GM11168 (cell line): ENCODE data around the gene NOTCH3.

Experiments
- in situ Hi-C: fragments of 300-500 bp; cut with MboI; formaldehyde crosslinking; loops from one replicate; pipeline ENCODE4 v1.12.0; 2022; ENCODE audit warnings: low sequenced_read_pairs; ENCODE audit not compliant: unreplicated experiment

The NOTCH3 gene

DNA sequence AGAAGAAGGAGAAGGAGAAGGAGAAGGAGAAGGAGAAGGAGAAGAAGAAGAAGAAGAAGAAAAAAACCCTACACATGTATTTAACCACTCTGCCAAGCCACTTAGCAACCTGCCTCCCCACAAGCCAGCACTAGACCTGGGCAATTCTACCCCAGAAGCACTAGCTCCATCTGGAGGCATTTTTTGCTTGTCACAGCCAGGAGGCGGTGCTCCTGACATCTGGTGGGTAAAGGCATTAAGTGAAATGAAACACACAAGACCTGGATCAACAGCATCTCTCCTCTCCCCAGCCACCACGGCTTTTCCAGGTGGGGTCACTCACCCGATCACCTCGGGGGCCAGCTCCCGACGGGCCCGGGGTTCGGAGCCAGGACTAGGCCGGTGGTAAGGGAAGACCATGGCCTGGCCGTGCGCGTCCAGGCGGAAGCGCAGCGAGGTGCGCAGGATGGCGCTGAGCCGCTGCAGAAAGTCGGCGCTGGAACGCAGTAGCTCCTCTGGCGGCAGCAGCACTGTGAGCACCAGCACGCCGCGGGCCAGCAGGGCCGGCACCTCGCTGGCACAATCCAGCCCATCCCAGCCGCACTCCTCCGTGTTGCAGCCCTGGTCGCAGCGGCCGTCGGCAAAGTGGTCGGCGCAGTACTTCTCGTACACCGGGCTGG is 26.9 kb downstream of the NOTCH3 start:
- in situ Hi-C loops, result loop anchor here (10.0 kb wide), 1 partner anchor 381 kb away; no protein-coding TSS in a partner anchor

DNA sequence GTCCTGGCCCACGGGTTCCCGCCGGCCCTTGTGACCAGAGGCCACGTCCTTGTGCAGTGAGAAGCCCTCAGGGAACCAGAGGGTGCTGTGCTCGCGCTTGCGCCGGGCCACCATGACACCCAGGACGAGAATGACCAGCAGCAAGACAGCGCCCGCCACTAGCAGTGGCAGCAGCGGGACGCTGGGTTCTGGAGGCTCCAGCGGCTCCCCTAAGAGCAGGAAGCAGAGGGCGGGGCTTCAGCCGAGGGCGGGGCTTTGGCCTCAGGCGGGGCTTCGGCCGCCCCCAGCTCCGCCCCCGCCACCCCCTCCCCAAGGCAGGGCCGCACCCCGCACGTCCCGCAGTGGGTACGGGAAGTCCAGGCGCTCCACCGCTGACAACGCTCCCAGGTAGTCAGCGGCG is 30.4 kb downstream of the NOTCH3 start:
- in situ Hi-C loops, result loop anchor here (10.0 kb wide), 1 partner anchor 384 kb away; no protein-coding TSS in a partner anchor

DNA sequence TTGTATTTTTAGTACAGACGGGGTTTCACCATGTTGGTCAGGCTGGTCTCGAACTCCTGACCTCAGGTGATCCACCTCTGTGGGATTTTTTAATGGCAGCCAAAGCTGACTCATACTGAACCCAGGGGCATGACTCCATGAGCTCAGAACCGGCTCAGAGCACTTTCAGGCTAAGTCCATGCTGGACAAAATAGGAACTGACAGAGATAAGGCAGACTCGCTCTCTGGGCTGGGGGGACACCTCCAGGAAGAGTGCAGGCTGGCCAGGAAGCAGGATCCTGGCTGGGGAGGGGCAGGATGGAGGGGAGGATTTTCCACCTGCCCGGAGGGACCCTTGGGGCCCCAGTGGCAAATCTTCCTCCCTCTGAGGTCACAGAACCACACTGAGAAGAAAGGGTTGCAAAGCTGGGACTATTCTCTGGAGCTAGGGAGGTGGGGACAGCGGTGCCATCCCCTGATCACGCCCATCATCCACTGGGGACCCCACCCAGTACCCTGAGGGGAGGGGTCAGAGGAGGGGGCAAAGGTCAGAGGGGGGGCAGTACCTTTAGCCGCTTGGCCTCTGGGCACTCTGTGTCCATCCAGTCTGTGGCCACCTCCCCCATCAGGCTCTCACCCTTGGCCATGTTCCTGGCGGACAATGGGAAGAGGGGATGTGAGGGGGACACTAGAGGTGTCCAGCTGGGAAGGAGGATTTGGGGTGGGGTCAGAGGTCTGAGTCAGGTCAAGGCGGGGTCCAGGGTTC is 31.1 kb downstream of the NOTCH3 start:
- in situ Hi-C loops, result loop anchor here (10.0 kb wide), 1 partner anchor 385 kb away; no protein-coding TSS in a partner anchor

DNA sequence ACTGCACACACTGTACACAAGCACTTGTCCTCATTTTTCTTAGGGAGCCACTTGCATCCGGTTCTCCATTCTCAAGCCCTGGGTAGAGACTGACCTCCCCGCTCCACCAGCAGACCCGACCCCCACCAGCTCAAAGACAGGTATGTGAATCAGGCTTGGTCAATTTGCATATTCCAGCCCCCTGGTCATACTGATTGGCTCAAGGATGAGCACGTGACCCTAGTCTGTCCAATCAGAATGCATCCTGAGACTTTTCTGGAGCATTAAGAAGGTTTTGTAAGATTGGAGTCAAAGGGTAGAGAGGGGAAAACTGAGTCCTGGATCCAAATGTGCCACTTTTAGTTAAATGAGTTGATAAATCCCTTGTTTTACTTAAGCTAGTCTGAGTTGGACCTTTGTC is 34.1 kb downstream of the NOTCH3 start:
- in situ Hi-C loops, result no loop called here

DNA sequence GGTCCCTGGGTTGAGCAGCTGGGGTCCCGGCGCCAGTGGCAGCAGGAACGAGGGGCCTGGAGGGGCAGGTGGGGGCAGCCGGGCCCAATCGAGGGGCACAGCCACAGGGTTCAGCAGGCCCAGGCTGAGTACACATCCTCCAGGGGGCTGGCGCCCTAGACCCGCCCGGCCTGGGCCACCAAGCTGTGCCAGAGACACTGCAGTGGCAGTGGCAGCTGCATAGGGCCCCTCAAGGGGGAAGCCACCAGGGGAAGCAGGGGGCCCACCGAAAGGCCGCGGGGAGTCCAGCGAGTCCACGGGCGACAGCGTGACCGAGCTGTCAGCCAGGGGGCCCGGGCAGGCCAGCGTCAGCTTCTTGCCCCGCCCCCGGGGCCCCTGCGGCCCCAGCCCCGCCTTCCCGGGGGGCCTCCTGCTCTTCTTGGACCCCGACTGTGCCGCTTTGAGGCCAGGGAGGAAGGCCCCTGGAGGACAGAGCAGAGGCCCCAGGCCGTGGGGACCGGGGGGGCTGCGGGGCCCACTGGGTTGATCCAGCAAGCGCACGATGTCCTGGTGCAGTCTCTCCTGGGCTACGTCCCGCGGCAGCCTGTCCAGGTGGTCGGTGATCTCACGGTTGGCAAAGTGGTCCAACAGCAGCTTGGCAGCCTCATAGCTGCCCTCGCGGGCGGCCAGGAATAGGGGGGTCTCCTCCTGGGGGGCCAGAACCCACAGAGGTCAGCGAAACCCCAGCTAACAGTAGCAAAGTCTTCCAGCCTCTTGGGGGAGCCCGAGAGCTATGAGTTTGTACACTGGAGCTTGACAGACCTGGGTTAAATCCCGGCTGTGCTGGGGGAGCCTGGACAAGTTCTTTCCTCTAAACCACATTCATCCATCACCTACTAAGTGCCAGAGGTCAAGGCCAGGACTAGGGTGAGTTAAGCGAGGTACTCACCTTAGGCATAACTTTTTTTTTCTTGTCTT is 39.5 kb downstream of the NOTCH3 start:
- in situ Hi-C loops, result no loop called here

DNA sequence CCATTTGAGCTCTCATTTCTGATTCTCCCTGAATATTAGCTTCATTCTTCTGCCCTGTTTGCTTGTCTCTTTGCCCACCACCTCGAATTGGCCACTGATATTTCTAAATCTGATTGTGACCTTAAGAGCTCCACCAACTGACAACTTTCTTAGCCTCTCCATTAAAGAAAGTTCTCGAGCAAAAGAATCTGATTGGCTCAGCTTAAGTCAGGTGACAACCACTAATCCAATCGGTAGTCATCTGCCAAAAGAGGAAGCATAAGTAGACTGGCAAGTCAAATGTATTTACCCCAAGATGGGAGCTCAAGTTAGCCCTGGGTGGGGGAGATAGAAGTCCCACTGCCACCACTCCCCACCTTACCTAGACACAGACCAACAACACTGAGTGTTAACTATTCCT is 41.5 kb downstream of the NOTCH3 start:
- in situ Hi-C loops, result loop anchor here (10.0 kb wide), 1 partner anchor 64 kb away; no protein-coding TSS in a partner anchor

DNA sequence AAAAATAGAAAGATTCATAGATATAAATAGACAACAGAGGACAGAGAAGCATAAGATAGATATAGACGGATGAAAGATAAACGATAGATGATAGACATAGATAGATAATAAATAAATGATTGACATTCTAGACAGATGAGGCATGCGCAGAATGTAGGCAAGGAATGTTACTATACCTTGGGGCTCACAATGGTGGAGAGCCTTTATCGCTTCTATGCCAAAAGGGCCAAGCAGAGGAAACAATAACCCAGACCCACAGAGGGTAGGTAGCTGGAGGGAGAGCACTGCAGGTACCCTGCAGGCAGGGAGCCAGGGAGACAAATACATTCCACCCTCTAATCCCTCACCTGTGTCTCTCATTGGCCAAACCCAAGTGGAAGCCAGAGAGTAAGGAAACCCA is 44.4 kb downstream of the NOTCH3 start:
- in situ Hi-C loops, result loop anchor here (10.0 kb wide), 1 partner anchor 62 kb away; no protein-coding TSS in a partner anchor

DNA sequence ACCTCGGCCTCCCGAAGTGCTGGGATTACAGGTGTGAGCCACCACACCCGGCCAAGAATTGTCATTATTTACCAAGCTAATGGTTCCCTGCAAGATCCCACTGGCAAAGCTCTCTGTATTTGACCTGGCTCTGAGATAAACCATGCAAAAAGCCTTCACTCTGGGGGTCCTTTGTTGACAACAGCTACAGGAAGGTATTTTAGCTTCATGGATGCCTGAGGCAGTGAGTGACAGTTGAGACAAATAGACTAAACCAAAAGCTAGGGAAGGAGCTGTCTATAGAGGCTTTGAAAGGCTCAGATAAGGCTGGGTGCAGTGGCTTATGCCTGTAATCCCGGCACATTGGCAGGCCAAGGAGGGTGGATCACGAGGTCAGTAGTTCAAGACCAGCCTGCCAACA is 45.5 kb downstream of the NOTCH3 start:
- in situ Hi-C loops, result loop anchor here (10.0 kb wide), 1 partner anchor 60 kb away; no protein-coding TSS in a partner anchor

DNA sequence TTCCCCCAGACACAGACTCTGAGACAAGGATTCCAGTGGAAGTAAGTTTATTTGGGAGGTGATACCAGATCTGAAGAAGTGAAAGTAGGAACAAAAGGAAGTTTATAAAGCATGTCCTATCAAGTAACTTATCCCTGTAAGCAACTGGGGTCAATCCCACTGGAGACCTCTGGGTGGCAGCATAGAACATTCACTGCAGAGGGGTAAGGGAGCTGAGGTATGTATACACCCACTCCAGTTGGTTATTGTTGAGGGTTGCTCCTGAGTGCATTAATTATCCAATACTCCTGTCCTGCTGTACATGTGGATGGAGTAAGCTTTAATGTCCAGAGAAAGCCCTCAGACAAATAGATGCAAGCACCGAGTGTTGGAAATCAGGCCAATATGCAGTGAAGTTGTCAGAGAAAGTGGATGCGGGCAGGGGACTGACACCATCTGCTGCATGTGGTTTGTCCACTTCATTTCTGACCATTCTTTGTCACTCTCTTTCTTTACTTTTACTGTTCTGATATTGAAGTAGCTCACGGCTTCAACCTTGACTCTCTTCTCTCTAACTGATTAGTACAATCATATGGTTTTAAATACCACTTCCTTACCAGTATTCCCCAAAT is 46.7 kb downstream of the NOTCH3 start:
- in situ Hi-C loops, result loop anchor here (10.0 kb wide), 1 partner anchor 59 kb away; no protein-coding TSS in a partner anchor

DNA sequence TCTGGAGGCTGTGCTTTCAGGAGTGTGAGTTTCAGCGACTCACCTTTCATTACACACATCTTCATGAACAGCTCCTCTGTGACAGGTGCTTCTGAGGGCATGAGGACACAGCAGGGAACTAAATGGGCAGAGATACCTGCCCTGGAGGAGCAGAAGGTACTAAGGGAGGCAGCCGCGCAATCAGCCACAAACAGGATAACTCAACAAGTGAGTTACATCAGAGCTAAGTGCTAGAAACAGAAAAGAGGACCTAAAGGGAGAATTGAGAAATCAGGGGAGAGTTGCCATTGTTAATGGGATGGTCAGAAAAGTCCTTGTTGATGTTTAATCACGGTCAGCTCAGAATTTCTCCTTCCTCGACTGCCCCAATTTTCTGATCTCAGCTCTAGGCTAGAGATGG is 51.1 kb downstream of the NOTCH3 start:
- in situ Hi-C loops, result loop anchor here (10.0 kb wide), 1 partner anchor 55 kb away; no protein-coding TSS in a partner anchor

DNA sequence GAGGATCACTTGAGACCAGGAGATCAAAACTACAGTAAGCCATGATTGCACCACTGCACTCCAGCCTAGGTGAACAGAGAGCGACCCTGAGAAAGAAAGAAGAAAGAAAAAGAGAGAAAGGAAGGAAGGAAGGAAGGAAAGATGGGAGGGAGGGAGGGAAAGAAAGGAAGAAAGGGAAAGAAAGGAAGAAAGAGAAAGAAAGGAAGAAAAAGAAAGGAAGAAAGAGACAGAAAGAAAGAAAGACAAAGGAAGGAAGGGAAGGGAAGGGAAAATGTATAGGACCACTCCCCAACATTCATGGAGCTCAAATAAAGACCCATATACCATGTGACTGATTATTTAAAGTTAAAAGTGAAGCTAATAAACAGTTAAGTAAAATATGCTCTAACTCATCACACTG is 53.7 kb downstream of the NOTCH3 start:
- in situ Hi-C loops, result no loop called here

DNA sequence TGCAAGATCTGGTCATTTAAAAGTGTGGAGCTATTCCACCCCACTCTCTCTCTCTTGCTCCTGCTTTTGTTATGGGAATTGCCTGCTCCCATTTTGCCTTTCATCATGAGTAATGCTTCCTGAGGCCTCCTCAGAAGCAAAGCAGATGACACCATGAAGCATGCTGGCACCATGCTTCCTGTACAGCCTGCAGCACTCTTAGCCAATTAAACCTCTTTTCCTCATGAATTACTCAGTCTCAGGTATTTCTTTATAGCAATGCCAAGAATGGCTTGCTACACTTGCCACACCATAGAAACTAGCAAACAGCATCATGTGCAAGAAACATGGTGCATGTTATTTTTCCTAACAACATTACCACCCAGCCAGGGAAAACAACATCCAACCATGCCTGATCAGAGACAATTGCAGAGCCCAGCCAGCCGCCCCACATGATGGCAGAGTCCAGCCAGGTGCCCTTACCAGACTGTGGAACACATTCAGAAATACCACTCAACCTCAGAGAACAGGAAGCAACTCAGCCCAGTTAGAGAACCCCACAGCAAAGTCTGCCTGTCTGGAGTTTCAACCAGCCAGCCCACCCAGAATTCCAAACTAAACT is 56.6 kb downstream of the NOTCH3 start:
- in situ Hi-C loops, result no loop called here

DNA sequence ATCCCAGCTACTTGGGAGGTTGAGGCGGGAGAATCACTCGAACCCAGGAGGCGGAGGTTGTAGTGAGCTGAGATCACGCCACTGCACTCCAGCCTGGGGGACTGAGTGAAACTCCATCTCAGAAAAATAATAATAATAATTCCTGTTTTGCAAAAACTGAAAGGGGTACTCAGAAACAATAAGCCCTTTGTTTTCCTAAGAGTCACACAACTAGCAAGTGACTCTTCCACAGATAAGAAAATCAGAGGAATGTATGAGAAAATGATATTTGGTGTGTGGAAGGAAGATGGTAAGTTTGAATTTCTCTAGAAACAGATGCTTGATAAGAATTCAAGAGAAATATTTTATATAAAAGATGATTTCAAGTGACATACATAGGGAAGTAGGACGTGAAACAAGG is 58.5 kb downstream of the NOTCH3 start:
- in situ Hi-C loops, result no loop called here

DNA sequence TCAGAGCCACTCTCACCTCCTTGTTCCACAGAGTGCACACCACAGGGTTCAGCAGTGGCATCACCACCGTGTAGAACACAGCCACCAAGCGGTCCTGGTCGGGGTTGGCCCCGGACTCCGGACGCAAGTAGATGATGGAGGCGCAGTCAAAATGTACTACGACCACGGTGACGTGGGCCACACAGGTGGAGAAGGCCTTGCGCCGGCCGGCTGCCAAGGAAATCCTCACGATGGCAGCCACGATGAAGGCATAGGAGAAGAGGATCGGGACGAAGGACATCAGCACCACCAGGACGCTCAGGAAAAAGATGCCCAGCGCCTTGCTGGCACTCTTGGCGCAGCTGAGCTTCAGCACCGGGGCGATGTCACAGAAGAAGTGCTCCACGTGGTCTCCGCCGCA is 59.7 kb downstream of the NOTCH3 start:
- in situ Hi-C loops, result no loop called here

DNA sequence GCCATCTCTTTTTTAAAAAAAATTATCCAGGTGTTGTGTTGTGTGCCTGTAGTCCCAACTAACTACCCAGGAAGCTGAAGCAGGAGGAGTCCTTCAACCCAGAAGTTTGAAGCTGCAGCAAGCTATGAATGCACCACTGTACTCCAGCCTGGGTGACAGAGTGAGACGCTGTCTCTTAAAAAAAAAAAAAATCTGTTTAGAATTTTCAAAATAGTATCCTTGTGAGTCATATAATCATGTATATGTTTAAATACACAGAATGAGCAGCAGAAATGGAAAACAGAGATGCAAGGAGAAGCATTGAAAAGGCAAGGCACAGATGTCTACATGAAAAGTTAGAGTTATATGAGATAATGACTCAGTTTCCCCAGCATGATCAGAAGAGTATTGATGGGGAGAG is 62.4 kb downstream of the NOTCH3 start:
- in situ Hi-C loops, result no loop called here

DNA sequence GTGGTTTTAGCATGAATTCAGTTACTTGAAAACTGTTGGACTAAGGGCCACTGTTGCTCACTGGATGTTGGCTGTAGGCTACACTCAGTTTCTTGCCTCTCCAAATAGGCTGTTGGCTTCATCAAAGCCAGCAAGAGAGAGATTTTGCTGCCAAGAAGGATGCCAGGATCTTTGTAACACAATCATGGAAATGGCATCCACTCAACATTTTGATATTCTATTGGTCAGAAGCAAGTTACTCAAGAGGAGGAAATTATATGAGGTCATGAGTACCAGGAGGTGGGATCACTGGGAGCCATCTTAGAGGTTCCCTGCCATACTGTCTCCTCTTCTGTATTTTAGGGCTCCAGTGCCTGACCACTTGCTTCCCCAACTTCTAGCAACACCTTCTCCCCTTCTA is 63.0 kb downstream of the NOTCH3 start:
- in situ Hi-C loops, result no loop called here

DNA sequence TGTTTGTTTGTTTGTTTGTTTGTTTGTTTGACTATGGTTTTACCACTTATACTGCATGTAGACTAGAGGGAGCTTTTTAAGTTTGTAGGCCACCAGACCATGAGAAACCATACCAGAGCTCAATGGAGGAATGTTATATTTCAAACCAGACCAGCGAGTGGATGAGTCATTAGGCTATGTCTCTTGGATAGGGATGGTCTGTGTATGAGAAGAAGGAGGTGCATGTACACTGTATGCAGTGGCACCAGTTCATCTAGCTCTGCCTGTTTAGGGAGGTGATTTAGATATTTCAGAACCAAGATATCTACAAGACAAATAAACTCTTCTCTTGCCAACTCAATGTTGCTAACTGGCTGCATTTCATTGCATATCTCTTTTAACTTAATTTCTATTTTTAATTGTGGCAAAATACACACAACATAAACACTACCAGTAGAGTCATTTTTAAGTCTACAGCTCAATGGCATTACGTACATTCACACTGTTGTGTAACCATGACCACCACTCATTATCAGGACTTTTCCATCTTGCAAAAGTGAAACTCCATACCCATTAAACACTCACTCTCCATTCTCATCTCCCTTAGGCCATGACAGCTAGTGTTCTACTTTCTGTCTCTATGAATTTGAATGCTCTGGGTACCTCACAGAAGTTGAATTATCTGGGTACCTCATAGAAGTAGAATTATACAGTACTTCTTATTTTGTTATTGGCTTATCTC is 64.4 kb downstream of the NOTCH3 start:
- in situ Hi-C loops, result no loop called here

DNA sequence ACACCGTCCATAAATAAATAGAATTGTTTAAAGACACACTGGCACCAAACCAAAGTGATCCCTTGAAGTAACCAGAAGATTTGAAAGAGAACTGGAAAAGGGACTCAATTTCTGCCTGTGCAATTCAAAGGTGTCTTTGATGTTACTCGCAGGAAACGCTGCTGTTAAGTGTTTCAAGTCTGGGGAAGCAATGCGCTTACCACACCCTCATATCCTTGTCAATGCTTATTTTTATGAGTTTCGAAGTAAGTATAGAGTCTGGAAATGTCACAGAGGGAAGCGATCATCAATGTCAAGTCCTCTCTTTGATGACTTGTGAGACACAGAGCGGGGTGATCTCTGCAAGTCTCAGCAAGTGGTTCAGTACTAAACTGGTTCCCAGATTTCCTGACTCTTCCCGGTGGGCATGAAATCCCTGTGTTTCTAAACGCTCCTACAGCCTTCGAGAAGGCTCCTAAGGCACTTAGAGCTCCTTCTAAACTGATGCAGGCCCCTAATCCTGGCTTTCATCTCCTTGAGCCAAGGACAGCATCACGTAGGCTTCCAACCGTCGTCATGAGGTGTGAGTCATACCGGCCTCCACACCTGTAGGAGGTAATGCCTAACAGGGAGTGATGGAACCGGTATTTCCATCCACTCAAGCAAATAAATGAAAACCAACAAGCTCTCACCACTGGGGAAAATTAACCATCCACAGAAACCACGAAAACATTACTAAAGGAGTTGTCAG is 70.8 kb downstream of the NOTCH3 start:
- in situ Hi-C loops, result no loop called here
